Measurements from ENCODE around the gene SH3TC2. TPM values are rescaled to one million over a fixed set of nuclear protein-coding genes. Genes with fewer than 3 reads are reported as not detected.

The SH3TC2 gene
- total and polyA plus RNA-seq, 7 donors = 0.18 to 1.9 (median 0.60) TPM

GRCh38 chr5:149099920-149100319, 37.1 kb upstream of the SH3TC2 start:
- Histone ChIP-seq H3K9me3 (peaks cover 30% of the 10 kb centered on the region), H3K27me3 (ENCODE audit: insufficient read depth in 3 of 3, low read length in 2 of 3) (no peaks in the 10 kb centered on the region), H3K27ac (no peak overlapping the region), H3K4me1 (no peaks in the 10 kb centered on the region), H3K4me3 (no peak overlapping the region), H3K36me3 (ENCODE audit: insufficient read depth in 1 of 2, low read depth in 1 of 2) (no peaks in the 10 kb centered on the region)
- DNase-seq = no peak
- no peak for TF ChIP-seq CTCF (IDR thresholded peaks at IDR 0.05)
- intact Hi-C loops (cut with DNase I) = no loop called here
- ATAC-seq = no peak

GRCh38 chr5:149094996-149095395, 32.1 kb upstream of the SH3TC2 start:
- H3K9me3 ChIP-seq = peaks cover 21% of the 10 kb centered on the region
- H3K4me3 ChIP-seq = no peak overlapping the region
- intact Hi-C loops (cut with DNase I) = no loop called here
- H3K27me3 ChIP-seq (ENCODE audit: insufficient read depth in 3 of 3, low read length in 2 of 3) = no peaks in the 10 kb centered on the region
- TF ChIP-seq CTCF (IDR thresholded peaks at IDR 0.05) = no peak
- WGBS, 3 donors = 62 to 75% (median 75%) methylated on average over 2 of the region's 2 CpGs
- H3K27ac ChIP-seq = no peak overlapping the region
- H3K36me3 ChIP-seq (ENCODE audit: insufficient read depth in 1 of 2, low read depth in 1 of 2) = no peaks in the 10 kb centered on the region
- no peak for ATAC-seq
- H3K4me1 ChIP-seq = no peaks in the 10 kb centered on the region
- DNase-seq = no peak

GRCh38 chr5:149093625-149094024, 30.8 kb upstream of the SH3TC2 start:
- Histone ChIP-seq H3K4me1 (no peaks in the 10 kb centered on the region), H3K9me3 (peaks cover 9% of the 10 kb centered on the region), H3K36me3 (ENCODE audit: insufficient read depth in 1 of 2, low read depth in 1 of 2) (no peaks in the 10 kb centered on the region), H3K4me3 (no peak overlapping the region), H3K27me3 (ENCODE audit: insufficient read depth in 3 of 3, low read length in 2 of 3) (no peaks in the 10 kb centered on the region), H3K27ac (no peak overlapping the region)
- intact Hi-C loops (cut with DNase I) = no loop called here
- no peak for ATAC-seq
- 49 to 53% (median 50%) methylated on average over 2 of the region's 2 CpGs for WGBS, 3 donors
- TF ChIP-seq CTCF (IDR thresholded peaks at IDR 0.05) = no peak
- DNase-seq = no peak

- H3K27me3 ChIP-seq (ENCODE audit: insufficient read depth in 3 of 3, low read length in 2 of 3) = no peaks in the 10 kb centered on the region
- H3K27ac ChIP-seq = no peak overlapping the region
- intact Hi-C loops (cut with DNase I) = no loop called here
- no peak for TF ChIP-seq CTCF (IDR thresholded peaks at IDR 0.05)
- H3K9me3 ChIP-seq = no peaks in the 10 kb centered on the region
- ATAC-seq (no peak), DNase-seq (no peak)
- H3K36me3 ChIP-seq (ENCODE audit: insufficient read depth in 1 of 2, low read depth in 1 of 2) = no peaks in the 10 kb centered on the region
- no peaks in the 10 kb centered on the region for H3K4me1 ChIP-seq
- no peak overlapping the region for H3K4me3 ChIP-seq
- 59 to 65% (median 63%) methylated on average over 2 of the region's 2 CpGs for WGBS, 3 donors
Measured at GRCh38 chr5:149089796-149090195, 26.9 kb upstream of the SH3TC2 start.

- Histone ChIP-seq H3K4me3 (no peak overlapping the region), H3K4me1 (no peaks in the 10 kb centered on the region), H3K9me3 (no peaks in the 10 kb centered on the region), H3K27me3 (ENCODE audit: insufficient read depth in 3 of 3, low read length in 2 of 3) (no peaks in the 10 kb centered on the region), H3K27ac (no peak overlapping the region), H3K36me3 (ENCODE audit: insufficient read depth in 1 of 2, low read depth in 1 of 2) (no peaks in the 10 kb centered on the region)
- ATAC-seq (no peak), DNase-seq (no peak)
- intact Hi-C loops (cut with DNase I) = no loop called here
- no peak for TF ChIP-seq CTCF (IDR thresholded peaks at IDR 0.05)
- 66 to 73% (median 70%) methylated on average over 3 of the region's 3 CpGs for WGBS, 3 donors
Measured at GRCh38 chr5:149088686-149089085, 25.8 kb upstream of the SH3TC2 start.

Measured in psoas muscle (tissue), 8 donors.